Lower leg skin (tissue), 4 donors: ENCODE measurements around the gene ADAMTS16. TPM values are rescaled to one million over a fixed set of nuclear protein-coding genes. Genes with fewer than 3 reads are reported as not detected.

ENCODE experiments used
- DNase-seq, 2 donors: peaks; one replicate each; pipeline ENCODE4 v3.0.0-alpha.2; 2019; ENCODE audit warnings: low spot score in 2 of 2
- H3K4me3 ChIP-seq: fragments of 200-600 bp; sonication (generic); 2 replicates; pipeline ENCODE4 v1.5.1; 2017; ENCODE audit warnings: mild to moderate bottlenecking, low read depth; ENCODE audit not compliant: poor library complexity, severe bottlenecking
- CTCF ChIP-seq, 3 donors: fragments of 450-650 bp; IDR thresholded peaks; one replicate each; pipeline ENCODE4 v1.5.1; 2016; ENCODE audit warnings: antibody characterized with exemption in 3 of 3, mild to moderate bottlenecking in 3 of 3, moderate library complexity in 2 of 3
- POLR2A ChIP-seq, 2 donors: fragments of 450-650 bp; IDR thresholded peaks; one replicate each; pipeline ENCODE4 v1.6.1; 2016 to 2017; ENCODE audit warnings: antibody characterized with exemption in 2 of 2, mild to moderate bottlenecking in 1 of 2, moderate library complexity in 1 of 2
- WGBS, 2 donors: methylation state at CpG; one replicate each; pipeline ENCODE4 v1.1.5; 2018; 5-methylcytosine and 5-hydroxymethylcytosine counted together
- intact Hi-C: fragments of 100-400 bp; cut with DNase I; formaldehyde crosslinking; loops from one replicate; pipeline ENCODE4 v1.15.0; 2023; ENCODE audit warnings: low total_unique reads
- total RNA-seq, 4 donors: library from RNA; depleted of rRNA; stranded (reverse); fragments of >200 nt; gene quantifications; one replicate each; pipeline ENCODE4 v1.1.0, GENCODE V29; 2016

ADAMTS16 gene
- total RNA-seq, 4 donors from 2014 or later, result 0.55 TPM; not detected in 3

GRCh38 chr5:5104550-5104949, 35.6 kb upstream of the ADAMTS16 start:
- DNase-seq, result no peak
- TF ChIP-seq POLR2A (IDR thresholded peaks at IDR 0.05) (no peak), CTCF (IDR thresholded peaks at IDR 0.05) (no peak)
- no peak overlapping the region for H3K4me3 ChIP-seq
- intact Hi-C loops, result no loop called here
- WGBS, 2 donors, result 83 to 100% methylated on average over 1 of the region's 1 CpG

GRCh38 chr5:5105531-5105930, 34.6 kb upstream of the ADAMTS16 start:
- 40 to 42% methylated on average over 1 of the region's 1 CpG for WGBS, 2 donors
- TF ChIP-seq POLR2A (IDR thresholded peaks at IDR 0.05), result no peak
- TF ChIP-seq CTCF (IDR thresholded peaks at IDR 0.05), result no peak
- H3K4me3 ChIP-seq, result no peak overlapping the region
- no peak for DNase-seq
- intact Hi-C loops, result no loop called here

GRCh38 chr5:5116956-5117355, 23.2 kb upstream of the ADAMTS16 start:
- DNase-seq, result no peak
- intact Hi-C loops, result no loop called here
- no peak overlapping the region for H3K4me3 ChIP-seq
- no peak for TF ChIP-seq CTCF (IDR thresholded peaks at IDR 0.05)
- TF ChIP-seq POLR2A (IDR thresholded peaks at IDR 0.05), result no peak

GRCh38 chr5:5122776-5123175, 17.4 kb upstream of the ADAMTS16 start:
- WGBS, 2 donors, result 57 to 68% methylated on average over 3 of the region's 3 CpGs
- TF ChIP-seq POLR2A (IDR thresholded peaks at IDR 0.05), result no peak
- TF ChIP-seq CTCF (IDR thresholded peaks at IDR 0.05), result no peak

GRCh38 chr5:5124231-5124630, 15.9 kb upstream of the ADAMTS16 start:
- TF ChIP-seq CTCF (IDR thresholded peaks at IDR 0.05) (no peak), POLR2A (IDR thresholded peaks at IDR 0.05) (no peak)
- DNase-seq, result no peak
- 37 to 54% methylated on average over 3 of the region's 3 CpGs for WGBS, 2 donors
- intact Hi-C loops, result no loop called here
- no peak overlapping the region for H3K4me3 ChIP-seq

More at GRCh38 chr5:5122776-5123175, 17.4 kb upstream of the ADAMTS16 start:
- H3K4me3 ChIP-seq, result no peak overlapping the region
- no peak for DNase-seq
- intact Hi-C loops, result no loop called here

- intact Hi-C loops, result no loop called here
- 24 to 29% methylated on average over 7 of the region's 7 CpGs for WGBS, 2 donors
- H3K4me3 ChIP-seq, result no peak overlapping the region
- TF ChIP-seq POLR2A (IDR thresholded peaks at IDR 0.05), result no peak
- TF ChIP-seq CTCF (IDR thresholded peaks at IDR 0.05), result no peak
- DNase-seq, result no peak
Observed at GRCh38 chr5:5126444-5126843, 13.7 kb upstream of the ADAMTS16 start.
